ENCODE measurements around the gene TRNT1. TPM values are rescaled to one million over a fixed set of nuclear protein-coding genes. Genes with fewer than 3 reads are reported as not detected.

Gene TRNT1
- total RNA-seq, 2 donors from 2014 or later: 33.6 to 41.5 TPM

- Mint-ChIP-seq H3K27me3 (ENCODE audit: low read depth) (no peaks in the 10 kb centered on the region), H3K9me3 (no peaks in the 10 kb centered on the region), H3K36me3 (ENCODE audit: insufficient read depth in 2 of 2) (no peaks in the 10 kb centered on the region), H3K4me1 (ENCODE audit: low read depth) (peaks cover 30% of the 10 kb centered on the region), H3K27ac (no peak overlapping the region), H3K4me3 (no peak overlapping the region)
- no peak for DNase-seq
- no peak for ATAC-seq (replicated peaks in 1 of 2)
These were observed 68.1 kb downstream of the TRNT1 start for GRCh38 chr3:3194861-3195260.

GRCh38 chr3:3196148-3196861 lies 69.6 kb downstream of the TRNT1 start:
- H3K9me3 Mint-ChIP-seq: no peaks in the 10 kb centered on the region
- ATAC-seq (replicated peaks in 1 of 2) (no peak), DNase-seq (no peak)
- H3K27me3 Mint-ChIP-seq (ENCODE audit: low read depth): no peaks in the 10 kb centered on the region
- H3K4me1 Mint-ChIP-seq (ENCODE audit: low read depth): peaks cover 30% of the 10 kb centered on the region
- H3K36me3 Mint-ChIP-seq (ENCODE audit: insufficient read depth in 2 of 2): no peaks in the 10 kb centered on the region
- H3K4me3 Mint-ChIP-seq: no peak overlapping the region
- H3K27ac Mint-ChIP-seq: no peak overlapping the region

Other genes starting within 250 kb of the TRNT1 start
- gene IL5RA, start 16.6 kb upstream of the TRNT1 start, total RNA-seq: 1 to 10 TPM in 1 of 2 donors, under 1 TPM in 1; 0.77 to 1.5 TPM
- 10 to 100 TPM; 48.3 to 62.9 TPM for gene CRBN, start 52.8 kb downstream of the TRNT1 start, total RNA-seq

Data from activated T-cell treated with anti-CD3 and anti-CD28 coated beads, Interleukin-2, amount 50 U/mL, for 72 hours (primary cell).